Measurements from ENCODE around the gene TTC13.

DNA sequence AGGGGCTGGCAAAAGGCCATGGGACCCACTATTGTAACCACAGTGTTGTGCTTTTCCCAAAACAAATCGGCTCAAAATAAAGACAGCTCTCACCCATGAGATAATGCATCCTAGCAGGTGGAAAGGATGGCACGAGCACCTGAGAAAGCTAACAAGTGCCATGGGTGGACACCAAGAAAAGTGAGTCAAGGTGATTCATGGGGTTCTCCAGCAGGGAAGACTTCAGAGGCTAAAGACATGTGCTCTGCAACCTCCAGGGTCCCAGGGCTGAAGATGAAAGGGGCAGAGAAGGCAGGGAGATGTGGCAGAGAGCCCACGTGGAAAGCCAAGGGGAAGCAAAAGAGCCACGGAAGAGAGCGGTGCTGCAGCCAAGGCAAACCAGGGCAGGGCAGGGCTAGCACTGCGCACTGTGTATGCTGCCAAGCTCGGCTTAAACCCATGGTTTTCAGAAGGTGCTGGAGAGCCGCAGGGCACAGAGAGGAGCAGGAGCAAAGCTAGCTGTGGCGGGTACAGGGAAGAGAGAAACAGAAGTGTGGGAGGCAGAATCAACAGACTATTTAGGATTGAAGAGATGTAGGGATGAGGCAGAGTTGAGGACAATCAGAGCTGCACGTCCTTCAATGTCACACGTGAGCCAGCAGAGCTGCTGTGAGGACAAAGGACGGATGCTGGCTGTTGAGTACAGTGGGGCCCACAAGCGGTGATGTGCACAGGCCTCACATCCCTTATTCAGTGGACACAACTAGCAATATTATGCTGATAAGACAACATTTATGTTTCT is 68.5 kb downstream of the TTC13 start:
- TF ChIP-seq EZH2 (IDR thresholded peaks at IDR 0.05; ENCODE audit: low read length, unreplicated experiment): no peak
- TF ChIP-seq, protein P1, sequence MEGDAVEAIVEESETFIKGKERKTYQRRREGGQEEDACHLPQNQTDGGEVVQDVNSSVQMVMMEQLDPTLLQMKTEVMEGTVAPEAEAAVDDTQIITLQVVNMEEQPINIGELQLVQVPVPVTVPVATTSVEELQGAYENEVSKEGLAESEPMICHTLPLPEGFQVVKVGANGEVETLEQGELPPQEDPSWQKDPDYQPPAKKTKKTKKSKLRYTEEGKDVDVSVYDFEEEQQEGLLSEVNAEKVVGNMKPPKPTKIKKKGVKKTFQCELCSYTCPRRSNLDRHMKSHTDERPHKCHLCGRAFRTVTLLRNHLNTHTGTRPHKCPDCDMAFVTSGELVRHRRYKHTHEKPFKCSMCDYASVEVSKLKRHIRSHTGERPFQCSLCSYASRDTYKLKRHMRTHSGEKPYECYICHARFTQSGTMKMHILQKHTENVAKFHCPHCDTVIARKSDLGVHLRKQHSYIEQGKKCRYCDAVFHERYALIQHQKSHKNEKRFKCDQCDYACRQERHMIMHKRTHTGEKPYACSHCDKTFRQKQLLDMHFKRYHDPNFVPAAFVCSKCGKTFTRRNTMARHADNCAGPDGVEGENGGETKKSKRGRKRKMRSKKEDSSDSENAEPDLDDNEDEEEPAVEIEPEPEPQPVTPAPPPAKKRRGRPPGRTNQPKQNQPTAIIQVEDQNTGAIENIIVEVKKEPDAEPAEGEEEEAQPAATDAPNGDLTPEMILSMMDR (conservative IDR thresholded peaks at IDR 0.05; ENCODE audit: low read depth, low read length): no peak
